Measurements from ENCODE around the gene SPOUT1.

SPOUT1 gene

DNA sequence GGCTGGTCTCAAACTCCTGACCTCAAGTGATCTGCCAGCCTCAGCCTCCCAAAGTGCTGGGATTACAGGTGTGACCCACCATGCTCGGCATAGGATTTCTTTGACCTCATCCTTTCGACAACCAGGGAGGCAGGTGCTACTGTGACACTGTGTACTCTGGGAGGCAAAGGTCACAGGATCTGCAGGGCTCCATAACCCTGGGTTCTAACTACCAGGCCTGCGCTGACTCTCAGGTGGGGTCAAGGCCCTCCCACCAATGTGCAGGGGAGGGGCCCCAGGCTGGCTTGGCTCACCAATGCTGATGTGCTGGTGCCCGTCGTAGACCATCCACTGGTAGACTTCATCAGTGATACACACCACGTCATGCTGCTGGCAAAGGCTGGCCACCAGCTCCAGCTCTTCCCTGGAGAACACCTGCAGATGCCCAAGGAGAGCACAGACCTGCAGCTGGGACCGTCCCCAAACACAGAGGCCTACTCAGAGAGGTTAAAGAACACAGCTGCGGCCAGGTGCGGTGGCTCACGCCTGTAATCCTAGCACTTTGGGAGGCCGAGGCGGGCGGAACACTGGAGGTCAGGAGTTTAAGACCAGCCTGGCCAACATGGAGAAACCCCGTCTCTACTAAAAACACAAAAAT, 7.0 kb upstream of the SPOUT1 start:
- DNase-seq = no peak

- DNase-seq = no peak
These were observed 5.9 kb upstream of the SPOUT1 start for GRCh38 chr9:128835246-128836210.

GRCh38 chr9:128833696-128834095, 4.1 kb upstream of the SPOUT1 start:
- DNase-seq = no peak

DNA sequence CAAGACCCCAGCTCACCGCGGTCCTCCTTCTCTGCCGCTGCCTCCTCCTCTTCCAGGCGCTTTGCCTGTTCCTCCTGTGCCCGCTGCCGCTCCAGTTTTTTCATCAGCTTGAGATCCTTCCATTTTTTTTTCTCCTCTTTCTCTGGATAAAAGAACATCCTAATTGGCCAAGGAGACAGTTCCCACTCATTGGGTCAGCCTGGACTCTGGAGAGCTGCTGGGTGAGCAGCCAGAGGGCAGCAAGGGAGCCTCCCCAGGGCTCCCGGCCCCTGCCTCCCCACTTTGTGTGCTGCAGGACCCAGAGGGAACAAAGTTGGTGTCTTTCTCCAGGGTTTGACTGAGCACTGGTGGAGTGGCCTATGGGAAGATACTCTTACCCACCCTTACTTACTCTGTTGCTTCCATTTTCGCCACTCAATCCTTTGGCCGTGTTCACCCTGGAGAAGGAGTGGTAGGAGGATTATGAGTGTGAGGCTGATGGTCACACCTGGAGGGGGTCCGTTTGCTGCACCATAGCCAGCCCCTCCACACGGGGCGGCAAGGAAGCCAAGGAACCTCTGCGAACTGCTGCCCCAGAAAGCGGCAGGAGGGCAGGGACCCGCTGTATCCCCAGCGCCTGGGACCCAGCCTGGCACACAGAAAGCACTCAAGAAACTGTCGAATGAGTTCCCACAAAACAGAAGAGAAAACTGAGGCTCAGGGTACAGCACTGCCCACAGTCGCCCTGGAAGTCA, 708 bp downstream of the SPOUT1 start:
- no peak for DNase-seq

DNA sequence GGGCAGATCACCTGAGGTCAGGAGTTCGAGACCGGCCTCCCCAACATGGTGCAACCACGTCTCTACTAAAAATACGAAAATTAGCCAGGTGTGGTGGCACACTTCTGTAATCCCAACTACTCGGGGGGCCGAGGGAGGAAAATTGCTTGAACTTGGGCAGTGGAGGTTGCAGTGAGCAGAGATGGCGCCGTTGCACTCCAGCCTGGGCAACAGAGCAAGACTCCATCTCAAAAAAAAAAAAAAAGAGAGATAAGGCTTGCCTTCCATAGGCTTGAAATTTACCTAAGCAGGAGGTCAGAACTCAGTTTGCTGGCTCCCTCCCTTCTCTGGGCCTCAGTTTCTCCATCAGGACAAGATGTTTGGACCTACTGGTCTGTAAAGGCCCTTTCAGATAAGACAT, 1.3 kb downstream of the SPOUT1 start:
- no peak for DNase-seq

DNA sequence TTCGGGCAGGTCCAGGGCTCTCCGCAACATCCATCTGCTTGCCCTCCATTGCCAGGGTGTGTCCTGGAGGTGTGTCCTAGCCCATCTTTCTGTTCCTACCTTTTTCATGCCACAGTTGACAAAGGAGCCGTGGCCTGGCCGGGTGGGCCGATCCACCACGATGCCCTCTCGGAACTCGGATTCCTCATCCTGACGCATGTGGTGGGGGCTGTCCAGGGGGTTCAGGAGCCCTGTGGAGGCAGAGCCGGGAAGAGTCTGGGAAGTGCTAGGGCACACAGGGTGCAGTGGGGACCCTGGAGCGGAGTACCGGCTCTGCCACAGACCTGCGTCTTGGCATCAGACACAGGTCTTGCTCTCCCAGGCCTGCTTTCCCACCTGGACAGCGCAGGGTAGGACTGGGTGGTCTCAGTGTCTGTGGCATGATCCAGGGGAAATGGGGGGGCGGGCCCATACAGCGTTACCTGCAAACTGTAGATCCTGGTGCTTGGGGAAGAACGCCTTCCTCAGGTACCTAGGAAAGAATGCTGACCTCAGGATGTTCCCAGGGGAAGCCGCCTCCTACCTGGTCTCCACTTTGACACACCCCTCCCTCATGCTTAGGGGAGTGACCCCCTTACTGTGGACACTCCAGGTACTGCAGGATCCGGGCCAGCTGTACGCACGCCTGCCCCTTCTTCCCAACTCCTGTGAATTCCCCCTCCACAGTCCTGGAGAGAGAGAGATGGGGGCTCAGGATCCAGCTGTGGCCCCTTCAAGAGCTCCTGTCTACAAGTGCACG, 3.5 kb downstream of the SPOUT1 start:
- DNase-seq = no peak

DNA sequence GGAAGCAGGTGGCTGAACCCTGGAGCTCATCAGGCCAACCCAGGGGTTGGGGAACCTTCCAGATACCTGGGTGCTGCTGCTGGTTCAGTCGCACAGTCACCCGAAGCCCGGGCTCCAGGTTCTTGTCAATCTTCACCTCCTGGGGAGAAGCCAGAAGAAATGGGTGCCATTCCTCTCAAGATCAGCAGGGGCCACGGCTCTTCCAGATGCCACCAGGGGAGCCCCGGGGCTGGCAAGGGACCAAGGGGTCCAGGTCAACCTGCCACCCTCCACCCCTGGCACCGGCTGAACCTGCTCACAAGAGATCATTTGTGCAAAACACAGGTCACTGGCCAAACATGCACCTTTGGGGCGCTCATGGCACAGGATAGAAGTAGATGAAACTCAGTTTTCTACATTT, 4.7 kb downstream of the SPOUT1 start:
- no peak for DNase-seq

- DNase-seq = no peak
These were observed 5.6 kb downstream of the SPOUT1 start for GRCh38 chr9:128823903-128824406.

DNA sequence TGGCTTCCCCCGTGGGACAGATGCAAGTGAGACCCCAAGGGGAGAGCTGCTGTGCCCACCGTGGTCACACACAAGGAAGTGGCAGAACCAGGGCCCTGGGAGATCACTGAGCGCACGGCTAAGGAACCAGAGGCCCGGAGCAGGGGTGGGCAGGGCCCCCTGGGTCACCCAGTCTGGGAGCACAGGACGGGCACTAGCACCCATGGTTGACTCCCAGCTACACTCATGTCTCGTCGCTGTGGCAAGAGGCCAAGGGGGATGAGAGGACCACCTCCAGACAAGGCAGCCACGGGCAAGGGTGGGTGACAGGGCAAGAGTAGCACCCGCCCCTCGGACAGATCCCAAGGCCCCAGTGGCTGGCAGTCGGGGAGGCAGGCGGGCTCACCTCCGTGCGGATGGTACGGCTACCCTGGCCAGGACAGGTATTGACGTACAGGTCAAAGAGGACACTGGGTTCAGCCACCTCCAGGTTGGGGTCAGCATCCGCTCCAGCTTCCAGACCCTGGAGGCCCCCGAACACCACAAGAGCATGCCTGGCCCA, 6.2 kb downstream of the SPOUT1 start:
- DNase-seq = no peak

GRCh38 chr9:128822407-128823042, 7.1 kb downstream of the SPOUT1 start:
- no peak for DNase-seq

DNA sequence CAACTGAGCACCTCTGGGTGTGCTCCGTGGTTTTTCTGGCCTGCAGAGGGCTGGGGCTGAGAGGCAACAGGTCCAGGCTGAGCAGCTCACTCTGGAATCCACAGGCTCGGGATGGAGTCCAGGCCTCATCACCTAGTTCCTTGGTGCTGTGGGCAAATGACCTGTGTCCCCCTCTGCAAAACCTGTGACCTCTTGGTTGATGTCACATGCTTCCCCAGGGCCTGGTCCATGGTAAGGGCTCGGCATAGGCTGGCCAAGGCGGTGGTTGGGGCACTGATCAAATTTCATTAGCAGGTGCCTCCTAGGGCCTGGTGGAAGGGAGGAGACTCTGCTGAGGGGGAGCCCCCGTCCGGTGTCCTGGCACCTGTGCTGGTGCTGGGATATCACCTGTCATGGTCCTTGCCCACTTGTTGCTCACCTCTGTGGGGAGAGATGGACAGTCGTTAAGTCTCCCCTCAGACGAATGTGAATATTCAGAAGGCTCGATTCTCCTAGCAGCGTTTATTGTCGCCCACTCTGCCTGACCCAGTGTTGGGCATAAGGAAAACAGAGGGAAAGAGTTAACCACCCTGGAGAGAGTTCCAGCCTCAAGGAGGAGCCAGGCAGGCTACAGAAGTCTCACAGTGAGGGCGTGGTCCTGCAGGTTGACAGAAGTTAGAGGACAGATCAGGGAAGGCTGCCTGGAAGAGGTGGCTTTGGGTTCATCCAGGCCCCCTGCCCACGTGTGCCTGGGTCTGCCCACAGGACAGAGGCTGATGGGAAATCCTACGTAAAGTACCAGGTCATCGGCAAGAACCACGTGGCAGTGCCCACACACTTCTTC, 7.8 kb downstream of the SPOUT1 start:
- no peak for DNase-seq

- no peak for DNase-seq
These were observed 8.7 kb downstream of the SPOUT1 start for GRCh38 chr9:128820665-128821583.

DNA sequence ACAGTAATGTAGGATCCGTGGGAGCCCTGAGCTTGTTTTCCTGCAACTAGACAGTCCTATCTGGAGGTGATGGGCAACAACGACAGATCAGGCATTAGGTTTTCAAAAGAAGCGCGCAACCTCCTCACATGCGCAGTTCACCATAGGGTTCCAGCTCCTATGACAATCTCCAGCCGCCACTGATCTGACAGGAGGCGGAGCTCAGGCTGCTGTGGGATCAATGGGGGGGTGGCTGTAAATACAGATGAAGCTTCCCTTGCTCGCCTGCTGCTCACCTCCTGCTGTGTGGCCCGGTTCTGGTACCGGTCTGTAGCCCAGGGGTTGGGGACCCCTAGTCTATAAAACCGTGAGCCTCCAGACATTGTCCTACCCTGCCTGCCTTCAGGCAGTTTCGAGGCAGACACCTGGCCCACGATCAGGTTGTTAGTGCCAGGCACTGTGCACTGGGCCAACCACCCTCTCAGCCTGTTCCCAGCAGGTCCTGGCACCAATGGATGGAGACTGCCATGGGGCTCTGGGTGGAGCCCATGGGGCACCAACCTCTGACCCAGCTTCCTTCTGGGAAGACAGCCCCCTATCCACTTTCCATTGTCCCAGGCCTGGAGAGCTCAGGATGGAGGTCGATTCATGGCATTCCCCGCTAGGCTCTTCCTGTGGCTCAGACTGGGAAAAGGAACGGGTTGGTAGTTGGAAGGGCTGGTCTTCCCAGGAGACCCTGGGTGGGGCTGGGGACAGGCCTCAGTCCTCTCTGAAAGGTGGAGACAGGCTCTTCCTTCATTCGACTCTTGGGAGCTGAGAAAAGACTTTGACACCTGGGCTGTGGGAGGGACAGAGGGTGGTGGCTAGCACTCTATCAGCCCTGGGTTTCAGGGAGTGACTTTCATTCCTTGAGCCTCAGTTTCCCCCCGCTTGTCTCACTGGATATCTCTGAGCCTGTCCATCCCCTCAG, 9.6 kb downstream of the SPOUT1 start:
- DNase-seq = no peak

GRCh38 chr9:128818839-128819715, 10.5 kb downstream of the SPOUT1 start:
- DNase-seq = peak; percentile 16

DNA sequence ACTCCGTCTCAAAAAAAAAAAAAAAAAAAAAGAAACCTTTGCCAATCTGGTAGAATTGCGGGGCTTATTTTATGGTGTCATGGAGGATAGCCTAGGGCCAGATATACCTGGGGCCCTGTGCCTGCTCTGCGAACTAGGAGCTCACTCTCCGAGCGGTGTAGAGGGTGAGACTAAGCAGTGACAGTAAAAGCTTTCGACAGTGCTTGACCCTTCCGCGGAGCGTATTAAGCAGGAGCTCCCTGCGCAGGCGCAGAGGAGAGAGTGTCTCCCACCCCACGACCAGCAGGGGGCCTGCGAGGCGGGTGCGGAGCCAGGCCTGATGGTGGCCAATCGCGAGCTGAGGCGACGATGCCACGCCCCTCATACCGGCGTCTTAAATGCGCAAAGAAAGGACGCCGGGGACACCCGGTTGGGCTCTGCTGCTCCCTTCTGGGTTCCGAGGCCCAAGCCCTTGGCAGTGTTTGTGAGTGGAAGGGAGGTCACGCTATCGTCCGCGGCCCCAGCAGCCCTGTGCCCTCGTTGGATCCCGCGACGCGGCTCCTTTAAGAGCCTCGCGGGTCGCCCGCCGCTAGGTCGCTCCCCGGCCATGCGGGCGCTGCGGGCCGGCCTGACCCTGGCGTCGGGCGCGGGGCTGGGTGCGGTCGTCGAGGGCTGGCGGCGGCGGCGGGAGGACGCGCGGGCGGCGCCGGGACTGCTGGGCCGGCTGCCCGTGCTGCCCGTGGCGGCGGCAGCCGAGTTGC, 11.3 kb downstream of the SPOUT1 start, which contains the start of gene ENDOG:
TSS of gene ENDOG (plus strand) at position 402 of the 740 bp plus-strand sequence. CDS start at position 587, 185 bp downstream.
- peak; percentile 96 for DNase-seq

GRCh38 chr9:128810873-128811272, 18.7 kb downstream of the SPOUT1 start:
- no peak for DNase-seq

Data from NCI-H1436 (cell line).